Motor neuron (in vitro differentiated cells): ENCODE results near the gene DGKA. TPM values are rescaled to one million over a fixed set of nuclear protein-coding genes. Genes with fewer than 3 reads are reported as not detected.
"Not testable (repeated sequence)": the region's sequence is repeated elsewhere in the genome, so short reads cannot be mapped to it uniquely, and the experiment has no call there.

Experiments
- ATAC-seq, 8 experiments: fragments of 200-7000 bp; cut with Tn5 transposase; replicated peaks in 6 of 8; 2 replicates each; pipeline ENCODE4 v1.8.0; 2021; ENCODE audit warnings: mild to moderate bottlenecking in 8 of 8, moderate library complexity in 8 of 8
- H3K27ac ChIP-seq, 2 donors: fragments of 250-450 bp; sonication (Bioruptor Pico); 2 replicates each; pipeline ENCODE4 v1.9.0; 2021; ENCODE audit warnings: antibody characterized with exemption in 2 of 2, mild to moderate bottlenecking in 2 of 2, moderate library complexity in 1 of 2
- H3K4me1 ChIP-seq, 2 donors: fragments of 250-450 bp; sonication (Bioruptor Pico); replicated peaks in 1 of 2; 2 replicates each; pipeline ENCODE4 v1.6.1; 2021; ENCODE audit warnings: antibody characterized with exemption in 2 of 2, mild to moderate bottlenecking in 2 of 2, moderate library complexity in 1 of 2
- H3K4me3 ChIP-seq, 5 donors: fragments of 250-450 bp; sonication (Bioruptor Pico); 2 replicates each; pipeline ENCODE4 v1.9.0; 2021; ENCODE audit warnings: antibody characterized with exemption in 5 of 5, mild to moderate bottlenecking in 5 of 5, moderate library complexity in 4 of 5
- WGBS, 10 experiments: fragments of 450-650 bp; shearing (Covaris generic); methylation state at CpG; one replicate each; pipeline ENCODE4 v1.0.0; 2022; 5-methylcytosine and 5-hydroxymethylcytosine counted together
- in situ Hi-C, 9 experiments: fragments of 400-800 bp; cut with MboI; loops; one replicate each; pipeline ENCODE4 v1.15.0; 2021; ENCODE audit warnings: low sequenced_read_pairs in 9 of 9, low pct_unique_long_range_greater_than_20kb in 2 of 9; ENCODE audit not compliant: unreplicated experiment in 9 of 9
- total RNA-seq, 8 experiments: library from RNA; unstranded; fragments of 300-600 nt; gene quantifications; 2 replicates each; pipeline versions ENCODE4 v1.2.3 to v1.2.4, GENCODE V29; 2022

Gene DGKA
- total RNA-seq, 8 experiments from 2014 or later = 3.4 to 63.0 (median 9.2) TPM

- H3K27ac ChIP-seq = peak within 1 kb of the TSS; percentile 63 to 66
Observed at GRCh38 chr12:55996715-55997534, 66.0 kb downstream of the DGKA start, which contains the start of gene SUOX. TSS of gene SUOX (plus strand) at chr12:55997276. CDS start at chr12:56002222, 4,946 bp downstream.

GRCh38 chr12:55997535-55997859 is 66.5 kb downstream of the DGKA start:
- ATAC-seq = peak; percentile 1 to 18 (median 5)
- peak overlapping the region; percentile 49 to 66 for H3K27ac ChIP-seq
- peak overlapping the region; percentile 41 to 94 (median 52) for H3K4me3 ChIP-seq
- 0 to 10% (median 0%) methylated on average over 1 to 3 of the region's 5 CpGs; no CpG with 5 or more reads in 6 of the 10 experiments for WGBS, 10 experiments
- H3K4me1 ChIP-seq = peaks cover 4 to 7% of the 10 kb centered on the region in 2 donors
- in situ Hi-C loops = no loop called here

More at GRCh38 chr12:55996715-55997534, 66.0 kb downstream of the DGKA start, which contains the start of gene SUOX:
- peak; percentile 99 to 100 (median 100) for ATAC-seq
- peak within 1 kb of the TSS; percentile 41 to 94 (median 52) for H3K4me3 ChIP-seq
- WGBS, 10 experiments = 0 to 100% (median 14%) methylated on average over 1 to 12 of the region's 27 CpGs; no CpG with 5 or more reads in 2 of the 10 experiments
- peaks cover 4 to 7% of the 10 kb centered on the region in 2 donors for H3K4me1 ChIP-seq
- in situ Hi-C loops = no loop called here

- ATAC-seq, in situ Hi-C loops: not testable (repeated sequence)
Observed at GRCh38 chr12:55999522-55999921, 68.6 kb downstream of the DGKA start.

GRCh38 chr12:55999999-56000540 is 69.1 kb downstream of the DGKA start:
- WGBS, 10 experiments = 100% methylated on average over 1 to 2 of the region's 33 CpGs; no CpG with 5 or more reads in 8 of the 10 experiments
- H3K4me1 ChIP-seq, in situ Hi-C loops, H3K4me3 ChIP-seq, ATAC-seq, H3K27ac ChIP-seq: not testable (repeated sequence)

More at GRCh38 chr12:55999522-55999921, 68.6 kb downstream of the DGKA start:
- not testable (repeated sequence) for H3K4me1 ChIP-seq, H3K27ac ChIP-seq, H3K4me3 ChIP-seq
- 100% methylated on average over 1 of the region's 6 CpGs; no CpG with 5 or more reads in 9 of the 10 experiments for WGBS, 10 experiments

- no peak overlapping the region for H3K4me3 ChIP-seq
- H3K4me1 ChIP-seq = peaks cover 5 to 7% of the 10 kb centered on the region in 2 donors
- H3K27ac ChIP-seq = no peak overlapping the region
- in situ Hi-C loops = no loop called here
- 33 to 100% (median 78%) methylated on average over 1 to 7 of the region's 7 CpGs; no CpG with 5 or more reads in 1 of the 10 experiments for WGBS, 10 experiments
- ATAC-seq = no peak
Observed at GRCh38 chr12:56001487-56002100, 70.6 kb downstream of the DGKA start.

GRCh38 chr12:56003376-56003775 is 72.4 kb downstream of the DGKA start:
- 81 to 100% (median 99%) methylated on average over 2 to 5 of the region's 5 CpGs; no CpG with 5 or more reads in 6 of the 10 experiments for WGBS, 10 experiments

More at GRCh38 chr12:56003376-56003775, 72.4 kb downstream of the DGKA start:
- ATAC-seq, H3K4me1 ChIP-seq, H3K4me3 ChIP-seq, in situ Hi-C loops, H3K27ac ChIP-seq: not testable (repeated sequence)

Other genes starting within 250 kb of the DGKA start
- gene ITGA7, start 223.3 kb upstream of the DGKA start, total RNA-seq = 10 to 100 TPM in 5 of 8 experiments, 1 to 10 TPM in 2, under 1 TPM in 1; 0.92 to 26.2 (median 12.3) TPM
- gene BLOC1S1, start 215.1 kb upstream of the DGKA start, total RNA-seq = 100 to 1,000 TPM in 5 of 8 experiments, 10 to 100 TPM in 3; 65.7 to 166 (median 109) TPM
- gene RDH5, start 210.8 kb upstream of the DGKA start, total RNA-seq = 10 to 100 TPM in 1 of 8 experiments, 1 to 10 TPM in 7; 1.4 to 23.6 (median 3.6) TPM
- 1,000 to 10,000 TPM in 1 of 8 experiments, 100 to 1,000 TPM in 7; 313 to 1,570 (median 525) TPM for gene CD63, start 202.2 kb upstream of the DGKA start, total RNA-seq
- gene GDF11, start 188.0 kb upstream of the DGKA start, total RNA-seq = 10 to 100 TPM in 4 of 8 experiments, 1 to 10 TPM in 4; 3.6 to 35.9 (median 9.1) TPM
- gene SARNP, start 113.4 kb upstream of the DGKA start, total RNA-seq = 100 to 1,000 TPM in 5 of 8 experiments, 10 to 100 TPM in 3; 81.9 to 148 (median 114) TPM
- 10 to 100 TPM; 13.1 to 42.0 (median 25.4) TPM for gene ORMDL2, start 113.1 kb upstream of the DGKA start, total RNA-seq
- gene DNAJC14, start 101.6 kb upstream of the DGKA start, total RNA-seq = 10 to 100 TPM; 22.0 to 41.1 (median 29.8) TPM
- 1 to 10 TPM in 5 of 8 experiments, under 1 TPM in 3; 0.16 to 3.8 (median 1.3) TPM for gene MMP19, start 88.2 kb upstream of the DGKA start, total RNA-seq
- gene PYM1, start 3.3 kb upstream of the DGKA start, total RNA-seq = 10 to 100 TPM; 20.1 to 44.4 (median 31.7) TPM
- 10 to 100 TPM in 1 of 8 experiments, 1 to 10 TPM in 6, under 1 TPM in 1; 0.86 to 14.4 (median 1.7) TPM for gene PMEL, start 34.9 kb downstream of the DGKA start, total RNA-seq
- 10 to 100 TPM in 4 of 8 experiments, 1 to 10 TPM in 4; 6.0 to 43.0 (median 15.8) TPM for gene CDK2, start 35.7 kb downstream of the DGKA start, total RNA-seq
- gene RAB5B, start 42.9 kb downstream of the DGKA start, total RNA-seq = 10 to 100 TPM; 56.3 to 95.6 (median 76.0) TPM
- gene SUOX, start 66.1 kb downstream of the DGKA start, total RNA-seq = 10 to 100 TPM; 10.4 to 23.0 (median 17.0) TPM
- gene IKZF4, start 89.9 kb downstream of the DGKA start, total RNA-seq = 1 to 10 TPM; 1.4 to 8.6 (median 6.4) TPM
- gene RPS26, start 110.8 kb downstream of the DGKA start, total RNA-seq = 1,000 to 10,000 TPM in 1 of 8 experiments, 100 to 1,000 TPM in 7; 282 to 1,536 (median 616) TPM
- 1 to 10 TPM in 7 of 8 experiments, under 1 TPM in 1; 0.63 to 7.2 (median 2.1) TPM for gene ERBB3, start 149.0 kb downstream of the DGKA start, total RNA-seq
- 100 to 1,000 TPM in 4 of 8 experiments, 10 to 100 TPM in 4; 60.8 to 254 (median 99.3) TPM for gene PA2G4, start 173.4 kb downstream of the DGKA start, total RNA-seq
- gene RPL41, start 185.5 kb downstream of the DGKA start, total RNA-seq = 1,000 to 10,000 TPM; 2,948 to 7,132 (median 5,415) TPM
- 10 to 100 TPM in 3 of 8 experiments, 1 to 10 TPM in 5; 5.8 to 11.7 (median 8.0) TPM for gene ZC3H10, start 187.1 kb downstream of the DGKA start, total RNA-seq
- gene ESYT1, start 197.1 kb downstream of the DGKA start, total RNA-seq = 10 to 100 TPM; 13.4 to 54.6 (median 44.2) TPM
- 100 to 1,000 TPM in 5 of 8 experiments, 10 to 100 TPM in 3; 61.3 to 217 (median 142) TPM for gene MYL6B, start 221.4 kb downstream of the DGKA start, total RNA-seq
- gene MYL6, start 227.2 kb downstream of the DGKA start, total RNA-seq = 1,000 to 10,000 TPM; 1,063 to 2,469 (median 1,244) TPM